ENCODE results near the gene ZNF385A. TPM values are rescaled to one million over a fixed set of nuclear protein-coding genes. Genes with fewer than 3 reads are reported as not detected.

Gene ZNF385A
- total and polyA plus RNA-seq, 2 donors (not counting 3 experiments of a cell fraction or from before 2014, with no cell fraction given): 1.6 to 7.9 TPM

- H3K27me3 ChIP-seq (ENCODE audit: control insufficient read depth in 2 of 2, insufficient read depth in 2 of 2, low read length in 2 of 2): no peaks in the 10 kb centered on the region
- H3K9ac ChIP-seq (replicated peaks; ENCODE audit: extremely low read depth, insufficient read depth, low read length): no peak overlapping the region
- BruUV-seq (replicated peaks): no TSS peak
- H3K27ac ChIP-seq (ENCODE audit: insufficient read depth, low read depth, low read length): no peak overlapping the region
- H3K9me3 ChIP-seq (replicated peaks; ENCODE audit: control insufficient read depth, insufficient read depth, low read length): no peaks in the 10 kb centered on the region
- H3K9me1 ChIP-seq (replicated peaks; ENCODE audit: control insufficient read depth, extremely low read depth, insufficient read depth, low read length): no peaks in the 10 kb centered on the region
- DNase-seq (ENCODE audit: low read depth, low spot score) (no peak), FAIRE-seq (no peak)
- ChIA-PET POLR2A (no interaction called here), CTCF (interaction anchor here (1.2 to 5.5 kb wide), 3 partner anchors 15 to 25 kb away, joined by 6 to 43 read pairs (median 6); no protein-coding TSS in a partner anchor)
- intact Hi-C loops (cut with micrococcal nuclease) (no loop called here), dilution Hi-C loops (cut with MboI; ENCODE audit: extremely low pct_ligation_motif_present, low sequenced_read_pairs) (no loop called here)
- no peak for TF ChIP-seq FOS (IDR thresholded peaks at IDR 0.05; ENCODE audit: borderline replicate concordance, insufficient read depth, low read length)
- no peak for TF ChIP-seq POLR2A (IDR thresholded peaks at IDR 0.05; ENCODE audit: low read depth, low read length)
- no peak for TF ChIP-seq EZH2 (IDR thresholded peaks at IDR 0.05; ENCODE audit: borderline replicate concordance, low read depth, low read length, severe bottlenecking)
- no peak for TF ChIP-seq MYC (IDR thresholded peaks at IDR 0.05; ENCODE audit: low read depth, low read length)
- no peak for TF ChIP-seq POLR2AphosphoS5 (IDR thresholded peaks at IDR 0.05; ENCODE audit: insufficient read depth, low read depth, low read length)
- TF ChIP-seq MAX (IDR thresholded peaks at IDR 0.05; ENCODE audit: insufficient read depth, insufficient read length): no peak
- no peak for TF ChIP-seq CTCF (IDR thresholded peaks at IDR 0.05; ENCODE audit: extremely low read depth in 1 of 2, insufficient read depth in 1 of 2, low read depth in 1 of 2, low read length in 2 of 2)
- no peak for TF ChIP-seq JUN (IDR thresholded peaks at IDR 0.05; ENCODE audit: borderline replicate concordance, insufficient read depth, insufficient read length, low read depth)
- TF ChIP-seq GATA2 (IDR thresholded peaks at IDR 0.05; ENCODE audit: insufficient read depth, insufficient read length, low read depth, low read length): no peak
- no peak overlapping the region for H3K4me3 ChIP-seq (replicated peaks in 1 of 3; ENCODE audit: insufficient read depth in 1 of 3, low read depth in 1 of 3, low read length in 3 of 3)
- H2AFZ ChIP-seq (ENCODE audit: low read depth, low read length): no peak overlapping the region
- H3K79me2 ChIP-seq (ENCODE audit: control insufficient read depth, insufficient read depth, low read length): peaks cover 10% of the 10 kb centered on the region
- H3K36me3 ChIP-seq (ENCODE audit: control insufficient read depth in 2 of 2, extremely low read depth in 1 of 2, insufficient read depth in 2 of 2, low read length in 2 of 2): no peaks in the 10 kb centered on the region
- H3K4me2 ChIP-seq (ENCODE audit: insufficient read depth, low read length): no peak overlapping the region
- no peaks in the 10 kb centered on the region for H4K20me1 ChIP-seq (replicated peaks; ENCODE audit: control insufficient read depth, extremely low read depth, insufficient read depth, low read length)
- peaks cover 89% of the 10 kb centered on the region for H3K4me1 ChIP-seq (ENCODE audit: control insufficient read depth, extremely low read depth, insufficient read depth, low read length)
Observed at GRCh38 chr12:54424224-54424623, 39.7 kb upstream of the ZNF385A start.

Measured in endothelial cell of umbilical vein (primary cell).